ENCODE results near the gene DGKI. TPM values are rescaled to one million over a fixed set of nuclear protein-coding genes. Genes with fewer than 3 reads are reported as not detected.
"Not testable (repeated sequence)": the region's sequence is repeated elsewhere in the genome, so short reads cannot be mapped to it uniquely, and the experiment has no call there.

DGKI gene
- total and polyA plus RNA-seq, 2 donors, result 0.14 to 0.33 TPM

DNA sequence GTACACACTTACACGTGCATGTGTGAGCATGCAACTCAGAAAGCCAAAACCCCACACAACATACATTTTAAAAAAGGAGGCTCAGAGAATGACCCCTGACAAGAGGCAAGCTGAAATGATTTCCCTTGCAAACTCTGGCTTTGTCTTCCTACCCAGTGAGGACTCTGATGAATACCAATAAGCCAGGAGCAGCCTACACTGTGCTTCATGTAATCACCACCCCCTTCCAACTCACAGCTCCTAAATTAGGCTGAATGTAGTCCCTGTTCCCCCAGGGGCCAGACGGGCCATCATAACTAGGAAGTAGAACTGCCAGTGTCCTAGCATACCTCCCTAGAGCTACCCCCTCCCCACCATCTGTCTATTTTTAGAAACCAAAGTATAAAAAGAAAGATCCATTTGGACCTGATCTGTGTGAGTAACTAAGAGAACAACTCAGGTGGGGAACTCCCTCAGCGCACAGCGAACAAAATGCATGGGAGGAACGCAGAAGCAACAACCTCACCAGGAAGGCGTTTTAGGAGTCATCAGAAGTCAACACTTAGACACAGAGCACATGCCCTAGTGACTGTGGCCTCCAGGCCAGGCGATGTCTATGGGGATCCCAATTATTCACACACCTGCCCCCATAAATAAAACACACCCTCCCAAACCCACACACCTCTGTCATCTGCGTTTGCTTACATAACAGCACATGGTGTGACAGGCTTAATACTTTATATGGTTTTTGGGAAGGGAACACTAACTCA is 1.9 kb downstream of the DGKI start:
- 89% methylated on average over 8 of the region's 8 CpGs for WGBS
- H3K27me3 ChIP-seq (ENCODE audit: control insufficient read depth in 2 of 2, insufficient read depth in 1 of 2, low read length in 1 of 2), result peaks cover 38 to 55% of the 10 kb centered on the region in 2 donors

DNA sequence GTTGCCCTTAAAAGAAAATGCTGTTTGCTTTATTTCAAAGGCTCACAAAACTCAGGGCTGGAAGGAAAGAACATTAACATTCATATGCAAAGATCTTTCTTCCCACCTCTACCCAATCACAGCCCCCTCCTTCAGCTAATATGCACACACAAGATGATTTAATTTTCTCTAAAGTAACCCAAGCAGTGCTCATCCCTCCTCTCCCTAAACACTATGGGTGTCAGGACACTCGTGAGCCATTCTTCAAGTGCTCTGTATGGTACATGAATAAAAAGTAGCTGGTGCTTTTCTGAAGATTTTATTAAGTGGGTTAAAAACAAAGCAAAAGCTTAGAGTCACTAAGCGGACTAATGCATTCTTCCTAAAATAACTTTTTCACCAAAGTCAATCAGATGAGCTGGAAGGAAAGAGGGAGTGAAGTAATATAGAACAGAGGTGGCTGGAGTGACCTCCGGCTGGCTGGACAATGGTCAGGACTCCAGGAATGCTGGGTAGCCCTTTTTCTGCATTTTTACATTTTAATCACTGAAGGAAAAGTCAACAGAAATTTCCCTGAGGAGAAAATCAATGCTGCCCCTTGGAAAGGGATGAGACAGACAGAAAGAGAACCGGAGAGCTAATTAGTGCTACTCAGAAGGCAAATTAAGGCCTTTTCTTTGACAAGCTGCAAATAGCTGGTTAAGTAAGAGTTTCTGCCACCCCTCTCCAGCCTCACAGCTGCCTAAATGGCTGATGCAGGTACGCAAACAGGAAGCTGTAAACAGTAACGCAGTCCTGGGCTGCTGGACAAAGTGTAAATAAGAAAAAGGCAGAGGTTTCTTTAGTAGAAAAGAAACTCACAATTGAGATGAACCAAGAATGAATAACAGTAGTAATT is 6.6 kb downstream of the DGKI start:
- peaks cover 10 to 19% of the 10 kb centered on the region in 2 donors for H3K27me3 ChIP-seq (ENCODE audit: control insufficient read depth in 2 of 2, insufficient read depth in 1 of 2, low read length in 1 of 2)
- 88% methylated on average over 6 of the region's 6 CpGs for WGBS
- H3K4me3 ChIP-seq (ENCODE audit: low read length in 2 of 2), result no peak overlapping the region
- H3K27ac ChIP-seq (ENCODE audit: low read depth in 1 of 2, low read length in 1 of 2), result no peak overlapping the region
- DNase-seq (ENCODE audit: low read depth in 6 of 9, low spot score in 9 of 9), result no peak
- no peaks in the 10 kb centered on the region for H3K36me3 ChIP-seq (ENCODE audit: control insufficient read depth in 2 of 2, insufficient read depth in 2 of 2, low read length in 1 of 2)
- H3K4me1 ChIP-seq (ENCODE audit: control insufficient read depth in 2 of 2, insufficient read depth in 2 of 2, low read length in 2 of 2), result no peaks in the 10 kb centered on the region
- no peaks in the 10 kb centered on the region for H3K9me3 ChIP-seq (ENCODE audit: control insufficient read depth in 2 of 2, insufficient read depth in 1 of 2, low read length in 1 of 2)

More for the DNA sequence above, 1.9 kb downstream of the DGKI start:
- Histone ChIP-seq H3K4me1 (ENCODE audit: control insufficient read depth in 2 of 2, insufficient read depth in 2 of 2, low read length in 2 of 2) (peaks cover 2 to 6% of the 10 kb centered on the region in 2 donors), H3K9me3 (ENCODE audit: control insufficient read depth in 2 of 2, insufficient read depth in 1 of 2, low read length in 1 of 2) (peaks cover 0 to 1% of the 10 kb centered on the region in 2 donors), H3K4me3 (ENCODE audit: low read length in 2 of 2) (no peak overlapping the region), H3K27ac (ENCODE audit: low read depth in 1 of 2, low read length in 1 of 2) (no peak overlapping the region), H3K36me3 (ENCODE audit: control insufficient read depth in 2 of 2, insufficient read depth in 2 of 2, low read length in 1 of 2) (no peaks in the 10 kb centered on the region)
- DNase-seq (ENCODE audit: low read depth in 6 of 9, low spot score in 9 of 9), result no peak

DNA sequence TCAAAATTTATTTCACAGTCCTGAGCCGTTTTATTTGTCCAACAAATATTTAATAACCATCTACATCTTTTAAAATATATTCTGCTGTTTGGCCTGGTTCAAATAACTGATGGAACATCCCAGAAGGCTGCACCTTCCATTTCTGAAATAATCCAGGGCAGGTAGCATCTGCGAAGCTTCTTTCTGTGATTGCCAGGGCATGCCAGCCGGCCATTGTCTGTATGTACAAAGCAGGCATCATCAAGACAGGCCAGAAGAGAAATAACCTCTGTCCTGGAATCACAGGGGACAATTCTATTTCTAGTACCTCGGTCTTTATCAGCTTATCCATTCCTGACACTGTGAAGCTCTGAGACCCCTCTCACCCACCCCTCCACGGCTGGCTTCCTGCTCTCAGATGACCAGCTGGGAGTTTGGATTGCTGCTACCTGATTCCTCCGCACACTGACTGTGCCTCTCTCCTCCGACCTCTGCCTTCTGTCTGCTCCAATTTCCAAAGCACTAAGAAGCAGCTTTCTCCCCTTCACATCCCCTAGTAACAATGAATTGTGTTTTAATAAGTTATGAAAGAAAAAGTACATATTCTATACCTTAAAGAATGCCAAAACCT is 8.0 kb downstream of the DGKI start:
- Histone ChIP-seq H3K9me3 (ENCODE audit: control insufficient read depth in 2 of 2, insufficient read depth in 1 of 2, low read length in 1 of 2) (no peaks in the 10 kb centered on the region), H3K4me1 (ENCODE audit: control insufficient read depth in 2 of 2, insufficient read depth in 2 of 2, low read length in 2 of 2) (no peaks in the 10 kb centered on the region), H3K27ac (ENCODE audit: low read depth in 1 of 2, low read length in 1 of 2) (no peak overlapping the region), H3K36me3 (ENCODE audit: control insufficient read depth in 2 of 2, insufficient read depth in 2 of 2, low read length in 1 of 2) (no peaks in the 10 kb centered on the region), H3K4me3 (ENCODE audit: low read length in 2 of 2) (no peak overlapping the region), H3K27me3 (ENCODE audit: control insufficient read depth in 2 of 2, insufficient read depth in 1 of 2, low read length in 1 of 2) (peaks cover 1 to 5% of the 10 kb centered on the region in 2 donors)
- 89% methylated on average over 7 of the region's 7 CpGs for WGBS
- no peak for DNase-seq (ENCODE audit: low read depth in 6 of 9, low spot score in 9 of 9)

DNA sequence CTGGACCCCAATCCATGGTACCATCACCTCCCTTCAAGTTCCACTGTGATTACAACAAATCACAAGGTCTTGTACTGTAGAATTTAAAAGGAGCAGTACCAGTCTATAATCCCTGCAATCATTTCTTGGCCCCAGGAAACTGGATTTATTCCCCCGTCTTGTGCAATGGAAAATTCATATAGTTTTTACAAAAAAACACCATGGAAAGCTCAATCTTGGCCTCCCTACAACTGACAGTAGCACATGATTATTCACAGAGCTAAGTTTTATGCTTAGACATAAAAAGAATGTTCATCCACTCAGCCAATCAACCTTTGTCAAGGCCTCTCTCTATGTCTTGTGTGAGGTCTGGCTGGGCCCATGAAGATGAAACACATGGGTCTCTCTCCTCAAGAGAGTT is 10.2 kb downstream of the DGKI start:
- peaks cover 0 to 4% of the 10 kb centered on the region in 2 donors for H3K27me3 ChIP-seq (ENCODE audit: control insufficient read depth in 2 of 2, insufficient read depth in 1 of 2, low read length in 1 of 2)
- H3K4me1 ChIP-seq (ENCODE audit: control insufficient read depth in 2 of 2, insufficient read depth in 2 of 2, low read length in 2 of 2), result no peaks in the 10 kb centered on the region
- peaks cover 2 to 9% of the 10 kb centered on the region in 2 donors for H3K9me3 ChIP-seq (ENCODE audit: control insufficient read depth in 2 of 2, insufficient read depth in 1 of 2, low read length in 1 of 2)
- H3K4me3 ChIP-seq (ENCODE audit: low read length in 2 of 2), result no peak overlapping the region
- H3K36me3 ChIP-seq (ENCODE audit: control insufficient read depth in 2 of 2, insufficient read depth in 2 of 2, low read length in 1 of 2), result no peaks in the 10 kb centered on the region
- 49% methylated on average over 1 of the region's 1 CpG for WGBS
- no peak for DNase-seq (ENCODE audit: low read depth in 6 of 9, low spot score in 9 of 9)
- no peak overlapping the region for H3K27ac ChIP-seq (ENCODE audit: low read depth in 1 of 2, low read length in 1 of 2)

DNA sequence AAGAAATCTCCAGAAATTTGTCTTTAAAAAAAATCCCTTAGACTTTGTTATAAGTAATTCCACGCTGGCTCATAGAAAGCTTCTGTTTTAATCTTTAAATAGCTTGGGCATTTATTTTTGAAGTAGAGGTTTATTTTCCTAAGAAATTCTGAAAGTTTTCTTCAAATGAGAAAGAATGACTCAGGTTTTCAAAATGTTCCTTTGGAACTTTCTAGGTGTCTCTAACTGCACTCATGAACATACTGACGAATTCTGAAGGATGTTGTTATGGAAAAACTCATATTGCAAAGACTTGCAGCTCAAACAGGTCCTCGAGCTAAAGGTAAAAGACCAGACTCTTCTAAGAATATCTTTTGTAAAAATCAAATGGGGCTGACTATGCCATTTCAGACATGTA is 10.7 kb downstream of the DGKI start:
- Histone ChIP-seq H3K4me1 (ENCODE audit: control insufficient read depth in 2 of 2, insufficient read depth in 2 of 2, low read length in 2 of 2) (no peaks in the 10 kb centered on the region), H3K9me3 (ENCODE audit: control insufficient read depth in 2 of 2, insufficient read depth in 1 of 2, low read length in 1 of 2) (peaks cover 2 to 12% of the 10 kb centered on the region in 2 donors), H3K4me3 (ENCODE audit: low read length in 2 of 2) (no peak overlapping the region), H3K27ac (ENCODE audit: low read depth in 1 of 2, low read length in 1 of 2) (no peak overlapping the region), H3K27me3 (ENCODE audit: control insufficient read depth in 2 of 2, insufficient read depth in 1 of 2, low read length in 1 of 2) (peaks cover 0 to 4% of the 10 kb centered on the region in 2 donors), H3K36me3 (ENCODE audit: control insufficient read depth in 2 of 2, insufficient read depth in 2 of 2, low read length in 1 of 2) (no peaks in the 10 kb centered on the region)
- 92% methylated on average over 3 of the region's 3 CpGs for WGBS
- DNase-seq (ENCODE audit: low read depth in 6 of 9, low spot score in 9 of 9), result no peak

DNA sequence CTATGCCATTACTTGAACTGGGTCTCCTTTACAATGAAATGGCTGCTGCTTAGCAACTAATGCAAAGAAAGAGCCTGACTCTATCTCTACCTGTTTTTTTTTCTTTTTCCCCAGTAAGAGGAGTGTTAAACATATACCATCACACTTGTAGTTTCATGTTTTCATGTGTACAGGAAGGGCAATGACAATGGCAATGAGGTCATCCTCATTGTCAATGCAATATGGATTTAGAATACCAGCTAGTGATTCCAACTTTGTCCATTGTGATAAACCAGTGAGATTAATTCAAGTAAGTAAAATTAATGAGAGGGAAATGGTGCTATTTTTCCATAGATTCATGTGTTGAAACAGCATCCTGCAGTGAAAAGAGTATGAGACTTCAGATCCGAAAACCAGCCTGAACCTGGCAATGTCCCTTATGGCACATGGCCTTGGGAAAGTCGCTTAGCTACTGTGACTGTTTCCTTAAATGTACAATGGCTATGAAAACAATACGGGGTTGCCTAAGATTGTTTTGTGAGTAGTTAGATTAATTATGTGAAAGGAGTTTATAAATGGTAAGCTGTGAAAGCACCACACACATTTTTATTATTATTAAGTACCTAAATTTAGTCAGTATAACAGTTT is 11.2 kb downstream of the DGKI start:
- Histone ChIP-seq H3K4me1 (ENCODE audit: control insufficient read depth in 2 of 2, insufficient read depth in 2 of 2, low read length in 2 of 2) (no peaks in the 10 kb centered on the region), H3K4me3 (ENCODE audit: low read length in 2 of 2) (no peak overlapping the region), H3K9me3 (ENCODE audit: control insufficient read depth in 2 of 2, insufficient read depth in 1 of 2, low read length in 1 of 2) (peaks cover 2 to 14% of the 10 kb centered on the region in 2 donors), H3K27ac (ENCODE audit: low read depth in 1 of 2, low read length in 1 of 2) (no peak overlapping the region), H3K36me3 (ENCODE audit: control insufficient read depth in 2 of 2, insufficient read depth in 2 of 2, low read length in 1 of 2) (no peaks in the 10 kb centered on the region), H3K27me3 (ENCODE audit: control insufficient read depth in 2 of 2, insufficient read depth in 1 of 2, low read length in 1 of 2) (peaks cover 0 to 4% of the 10 kb centered on the region in 2 donors)
- DNase-seq (ENCODE audit: low read depth in 6 of 9, low spot score in 9 of 9), result no peak
- WGBS, result 87% methylated on average over 3 of the region's 3 CpGs

DNA sequence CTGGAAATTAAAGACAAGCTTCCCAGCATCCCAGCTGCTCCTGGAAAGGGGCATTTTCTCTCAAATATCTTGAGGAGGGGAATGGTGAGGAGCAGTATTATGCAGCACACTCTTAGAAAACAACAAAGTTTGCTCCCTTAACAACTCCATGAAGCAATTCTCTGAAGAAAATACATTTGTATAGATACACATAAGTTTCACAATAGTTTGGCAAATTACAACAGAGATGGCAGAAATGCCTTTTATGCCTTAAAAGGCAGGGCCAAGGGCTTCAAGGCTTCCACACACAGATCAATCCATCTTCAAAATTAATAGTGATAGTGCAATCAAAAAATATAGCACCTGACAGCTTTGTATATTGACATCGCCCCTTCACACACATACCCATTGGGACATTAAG is 12.2 kb downstream of the DGKI start:
- Histone ChIP-seq H3K36me3 (ENCODE audit: control insufficient read depth in 2 of 2, insufficient read depth in 2 of 2, low read length in 1 of 2) (no peaks in the 10 kb centered on the region), H3K9me3 (ENCODE audit: control insufficient read depth in 2 of 2, insufficient read depth in 1 of 2, low read length in 1 of 2) (peaks cover 2 to 14% of the 10 kb centered on the region in 2 donors), H3K4me3 (ENCODE audit: low read length in 2 of 2) (no peak overlapping the region), H3K27ac (ENCODE audit: low read depth in 1 of 2, low read length in 1 of 2) (no peak overlapping the region), H3K4me1 (ENCODE audit: control insufficient read depth in 2 of 2, insufficient read depth in 2 of 2, low read length in 2 of 2) (no peaks in the 10 kb centered on the region), H3K27me3 (ENCODE audit: control insufficient read depth in 2 of 2, insufficient read depth in 1 of 2, low read length in 1 of 2) (peaks cover 0 to 2% of the 10 kb centered on the region in 2 donors)
- DNase-seq (ENCODE audit: low read depth in 6 of 9, low spot score in 9 of 9), result no peak
- 100% methylated on average over 1 of the region's 1 CpG for WGBS

DNA sequence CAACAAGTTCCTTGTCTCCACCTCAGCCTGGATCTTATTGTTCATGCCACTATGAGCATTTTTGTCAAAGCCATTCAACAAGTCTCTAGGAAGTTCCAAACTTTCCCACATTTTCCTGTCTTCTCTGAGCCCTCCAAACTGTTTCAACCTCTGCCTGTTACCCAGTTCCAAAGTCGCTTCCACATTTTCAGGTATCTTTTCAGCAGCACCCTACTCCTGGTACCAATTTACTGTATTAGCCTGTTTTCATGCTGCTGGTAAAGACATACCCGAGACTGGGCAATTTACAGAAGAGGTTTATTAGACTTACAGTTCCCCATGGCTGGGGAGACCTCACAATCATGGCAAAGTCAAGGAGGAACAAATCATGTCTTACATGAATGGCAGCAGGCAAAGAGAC is 13.8 kb downstream of the DGKI start:
- not testable (repeated sequence) for H3K27ac ChIP-seq (ENCODE audit: low read depth in 1 of 2, low read length in 1 of 2); H3K4me3 ChIP-seq (ENCODE audit: low read length in 2 of 2); DNase-seq (ENCODE audit: low read depth in 6 of 9, low spot score in 9 of 9); H3K36me3 ChIP-seq (ENCODE audit: control insufficient read depth in 2 of 2, insufficient read depth in 2 of 2, low read length in 1 of 2); H3K4me1 ChIP-seq (ENCODE audit: control insufficient read depth in 2 of 2, insufficient read depth in 2 of 2, low read length in 2 of 2); H3K27me3 ChIP-seq (ENCODE audit: control insufficient read depth in 2 of 2, insufficient read depth in 1 of 2, low read length in 1 of 2)
- H3K9me3 ChIP-seq (ENCODE audit: control insufficient read depth in 2 of 2, insufficient read depth in 1 of 2, low read length in 1 of 2), result peaks cover 2 to 14% of the 10 kb centered on the region in 2 donors
- WGBS, result 93% methylated on average over 2 of the region's 2 CpGs
